ENCODE results near the gene MED10.

GRCh38 chr5:6350277-6351090, 27.9 kb downstream of the MED10 start:
- TF ChIP-seq ZNF8 (CRISPR knock-in tag; IDR thresholded peaks at IDR 0.05) = no peak
- TF ChIP-seq ZFP3 (CRISPR knock-in tag; IDR thresholded peaks at IDR 0.05) = no peak
- TF ChIP-seq TSHZ2 (CRISPR knock-in tag; IDR thresholded peaks at IDR 0.05) = no peak
- TF ChIP-seq, protein P1, sequence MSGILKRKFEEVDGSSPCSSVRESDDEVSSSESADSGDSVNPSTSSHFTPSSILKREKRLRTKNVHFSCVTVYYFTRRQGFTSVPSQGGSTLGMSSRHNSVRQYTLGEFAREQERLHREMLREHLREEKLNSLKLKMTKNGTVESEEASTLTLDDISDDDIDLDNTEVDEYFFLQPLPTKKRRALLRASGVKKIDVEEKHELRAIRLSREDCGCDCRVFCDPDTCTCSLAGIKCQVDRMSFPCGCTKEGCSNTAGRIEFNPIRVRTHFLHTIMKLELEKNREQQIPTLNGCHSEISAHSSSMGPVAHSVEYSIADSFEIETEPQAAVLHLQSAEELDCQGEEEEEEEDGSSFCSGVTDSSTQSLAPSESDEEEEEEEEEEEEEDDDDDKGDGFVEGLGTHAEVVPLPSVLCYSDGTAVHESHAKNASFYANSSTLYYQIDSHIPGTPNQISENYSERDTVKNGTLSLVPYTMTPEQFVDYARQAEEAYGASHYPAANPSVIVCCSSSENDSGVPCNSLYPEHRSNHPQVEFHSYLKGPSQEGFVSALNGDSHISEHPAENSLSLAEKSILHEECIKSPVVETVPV (CRISPR knock-in tag; IDR thresholded peaks at IDR 0.05) = no peak
- TF ChIP-seq OSR1 (CRISPR knock-in tag; IDR thresholded peaks at IDR 0.05) = no peak
- TF ChIP-seq, protein P2, sequence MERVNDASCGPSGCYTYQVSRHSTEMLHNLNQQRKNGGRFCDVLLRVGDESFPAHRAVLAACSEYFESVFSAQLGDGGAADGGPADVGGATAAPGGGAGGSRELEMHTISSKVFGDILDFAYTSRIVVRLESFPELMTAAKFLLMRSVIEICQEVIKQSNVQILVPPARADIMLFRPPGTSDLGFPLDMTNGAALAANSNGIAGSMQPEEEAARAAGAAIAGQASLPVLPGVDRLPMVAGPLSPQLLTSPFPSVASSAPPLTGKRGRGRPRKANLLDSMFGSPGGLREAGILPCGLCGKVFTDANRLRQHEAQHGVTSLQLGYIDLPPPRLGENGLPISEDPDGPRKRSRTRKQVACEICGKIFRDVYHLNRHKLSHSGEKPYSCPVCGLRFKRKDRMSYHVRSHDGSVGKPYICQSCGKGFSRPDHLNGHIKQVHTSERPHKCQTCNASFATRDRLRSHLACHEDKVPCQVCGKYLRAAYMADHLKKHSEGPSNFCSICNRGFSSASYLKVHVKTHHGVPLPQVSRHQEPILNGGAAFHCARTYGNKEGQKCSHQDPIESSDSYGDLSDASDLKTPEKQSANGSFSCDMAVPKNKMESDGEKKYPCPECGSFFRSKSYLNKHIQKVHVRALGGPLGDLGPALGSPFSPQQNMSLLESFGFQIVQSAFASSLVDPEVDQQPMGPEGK (CRISPR knock-in tag; IDR thresholded peaks at IDR 0.05; ENCODE audit: borderline replicate concordance) = no peak
- TF ChIP-seq CSDC2 (CRISPR knock-in tag; IDR thresholded peaks at IDR 0.05) = no peak
- no peak for TF ChIP-seq TOX (CRISPR knock-in tag; IDR thresholded peaks at IDR 0.05; ENCODE audit: borderline replicate concordance)
- TF ChIP-seq ESRRG (CRISPR knock-in tag; IDR thresholded peaks at IDR 0.05) = no peak
- TF ChIP-seq, protein P3, sequence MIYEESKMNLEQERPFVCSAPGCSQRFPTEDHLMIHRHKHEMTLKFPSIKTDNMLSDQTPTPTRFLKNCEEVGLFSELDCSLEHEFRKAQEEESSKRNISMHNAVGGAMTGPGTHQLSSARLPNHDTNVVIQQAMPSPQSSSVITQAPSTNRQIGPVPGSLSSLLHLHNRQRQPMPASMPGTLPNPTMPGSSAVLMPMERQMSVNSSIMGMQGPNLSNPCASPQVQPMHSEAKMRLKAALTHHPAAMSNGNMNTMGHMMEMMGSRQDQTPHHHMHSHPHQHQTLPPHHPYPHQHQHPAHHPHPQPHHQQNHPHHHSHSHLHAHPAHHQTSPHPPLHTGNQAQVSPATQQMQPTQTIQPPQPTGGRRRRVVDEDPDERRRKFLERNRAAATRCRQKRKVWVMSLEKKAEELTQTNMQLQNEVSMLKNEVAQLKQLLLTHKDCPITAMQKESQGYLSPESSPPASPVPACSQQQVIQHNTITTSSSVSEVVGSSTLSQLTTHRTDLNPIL (CRISPR knock-in tag; IDR thresholded peaks at IDR 0.05; ENCODE audit: low read depth) = no peak
- TF ChIP-seq ZNF70 (CRISPR knock-in tag; IDR thresholded peaks at IDR 0.05) = no peak
- TF ChIP-seq RARB (CRISPR knock-in tag; IDR thresholded peaks at IDR 0.05) = no peak
- TF ChIP-seq GLIS3 (CRISPR knock-in tag; IDR thresholded peaks at IDR 0.05) = no peak
- TF ChIP-seq ZNF565 (CRISPR knock-in tag; conservative IDR thresholded peaks at IDR 0.05; ENCODE audit: low read depth) = no peak
